GM13976 (cell line): ENCODE results near the gene CTRL.

Source experiments
- DNase-seq: peaks from one replicate; pipeline ENCODE4 v3.0.0; 2012; ENCODE audit warnings: low spot score
- in situ Hi-C: fragments of 300-500 bp; cut with MboI; formaldehyde crosslinking; loops from one replicate; pipeline ENCODE4 v1.12.0; 2022; ENCODE audit warnings: low sequenced_read_pairs, mixed read lengths, inconsistent platforms; ENCODE audit not compliant: unreplicated experiment
- TF ChIP-seq, protein P1 (sequence below): IDR thresholded peaks from 2 replicates; pipeline ENCODE4 v1.5.1; 2012; ENCODE audit warnings: borderline replicate concordance, mild to moderate bottlenecking; ENCODE audit not compliant: insufficient read depth; ENCODE audit errors: extremely low read depth, missing control alignments, control extremely low read depth

Gene CTRL

GRCh38 chr16:67935402-67936123 is 3.9 kb upstream of the CTRL start:
- in situ Hi-C loops: no loop called here
- DNase-seq: peak; percentile 99
- TF ChIP-seq, protein P1, sequence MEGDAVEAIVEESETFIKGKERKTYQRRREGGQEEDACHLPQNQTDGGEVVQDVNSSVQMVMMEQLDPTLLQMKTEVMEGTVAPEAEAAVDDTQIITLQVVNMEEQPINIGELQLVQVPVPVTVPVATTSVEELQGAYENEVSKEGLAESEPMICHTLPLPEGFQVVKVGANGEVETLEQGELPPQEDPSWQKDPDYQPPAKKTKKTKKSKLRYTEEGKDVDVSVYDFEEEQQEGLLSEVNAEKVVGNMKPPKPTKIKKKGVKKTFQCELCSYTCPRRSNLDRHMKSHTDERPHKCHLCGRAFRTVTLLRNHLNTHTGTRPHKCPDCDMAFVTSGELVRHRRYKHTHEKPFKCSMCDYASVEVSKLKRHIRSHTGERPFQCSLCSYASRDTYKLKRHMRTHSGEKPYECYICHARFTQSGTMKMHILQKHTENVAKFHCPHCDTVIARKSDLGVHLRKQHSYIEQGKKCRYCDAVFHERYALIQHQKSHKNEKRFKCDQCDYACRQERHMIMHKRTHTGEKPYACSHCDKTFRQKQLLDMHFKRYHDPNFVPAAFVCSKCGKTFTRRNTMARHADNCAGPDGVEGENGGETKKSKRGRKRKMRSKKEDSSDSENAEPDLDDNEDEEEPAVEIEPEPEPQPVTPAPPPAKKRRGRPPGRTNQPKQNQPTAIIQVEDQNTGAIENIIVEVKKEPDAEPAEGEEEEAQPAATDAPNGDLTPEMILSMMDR: no peak

DNA sequence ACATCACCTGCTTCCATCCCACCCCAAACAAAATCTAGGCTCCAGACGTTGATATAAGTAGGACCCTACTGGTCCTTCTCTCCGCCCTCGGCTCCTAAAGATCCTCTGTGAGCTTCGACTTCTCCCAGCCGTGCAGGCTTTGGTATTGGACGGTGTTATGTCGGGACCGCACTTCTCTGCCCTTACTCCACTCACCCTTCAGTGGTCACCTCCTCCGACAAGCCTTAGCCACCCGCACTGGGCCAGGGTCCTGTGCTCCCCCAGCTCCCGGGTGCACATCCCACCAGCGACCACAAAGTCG is 3.4 kb upstream of the CTRL start:
- in situ Hi-C loops: no loop called here
- TF ChIP-seq, protein P1: no peak
- DNase-seq: no peak

DNA sequence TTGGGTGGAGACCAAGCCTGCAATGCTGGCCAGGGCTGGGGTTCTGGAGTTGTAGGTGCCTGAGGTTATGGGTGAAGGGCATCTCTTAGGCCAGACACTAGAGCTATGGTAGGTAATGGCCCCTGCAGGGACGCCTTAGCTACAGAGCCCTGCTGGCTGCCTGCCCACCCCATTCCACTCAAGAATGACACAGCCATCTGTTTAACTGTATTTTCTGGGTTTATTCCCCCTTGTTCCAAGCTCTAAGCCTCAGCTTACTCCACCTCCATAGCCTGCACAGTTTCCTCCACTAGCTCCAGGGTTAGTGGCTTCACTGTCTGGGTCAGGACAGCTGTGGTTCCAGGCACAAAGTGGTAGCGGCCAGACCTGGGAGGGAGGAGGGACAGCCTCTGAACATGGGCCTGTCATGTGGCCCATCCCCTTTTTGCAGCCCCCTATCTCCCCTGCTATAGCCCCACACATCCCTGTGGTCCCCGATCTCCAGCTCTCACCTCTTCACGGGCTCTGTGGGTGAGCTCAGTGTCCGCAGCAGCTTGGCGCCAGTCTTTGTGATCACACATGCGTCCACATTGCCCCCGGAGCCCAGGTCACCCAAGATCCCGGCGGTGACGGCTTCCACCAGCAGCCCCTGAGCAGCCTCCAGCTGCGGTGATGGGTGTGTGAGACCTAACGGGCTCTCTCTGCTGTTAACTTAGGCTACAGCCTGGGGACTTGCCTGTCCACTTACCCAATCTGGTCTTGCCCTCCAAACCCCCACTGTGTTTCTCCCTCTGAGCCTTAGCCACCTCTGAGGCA is 2.8 kb upstream of the CTRL start:
- no peak for DNase-seq
- in situ Hi-C loops: no loop called here
- TF ChIP-seq, protein P1: no peak

GRCh38 chr16:67933805-67934204 is 2.1 kb upstream of the CTRL start:
- DNase-seq: no peak
- in situ Hi-C loops: no loop called here

DNA sequence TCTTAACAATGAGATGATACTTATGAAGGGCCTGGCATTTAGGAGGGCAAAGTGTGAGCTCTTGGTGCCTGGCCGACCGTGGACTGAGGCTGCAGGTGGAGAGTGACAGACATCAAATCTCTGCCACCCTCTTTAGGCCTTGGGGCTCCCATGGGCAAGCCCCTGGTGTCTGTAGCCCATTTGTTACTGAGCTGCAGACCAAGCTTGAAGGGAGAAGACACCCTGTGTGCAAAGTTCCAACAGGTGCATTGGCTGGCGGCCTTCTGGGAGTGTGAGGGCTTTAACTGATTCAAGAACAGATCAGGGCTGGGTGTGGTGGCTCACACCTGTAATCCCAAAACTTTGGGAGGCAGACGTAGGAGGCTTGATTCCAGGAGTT is 789 bp upstream of the CTRL start:
- TF ChIP-seq, protein P1: no peak
- no peak for DNase-seq
- in situ Hi-C loops: no loop called here

More at GRCh38 chr16:67933805-67934204, 2.1 kb upstream of the CTRL start:
- TF ChIP-seq, protein P1: no peak

- TF ChIP-seq, protein P1: no peak
- no peak for DNase-seq
- in situ Hi-C loops: no loop called here
Observed at GRCh38 chr16:67930678-67931211, 917 bp downstream of the CTRL start.
